Stimulated activated CD8-positive, alpha-beta memory T cell treated with anti-CD3 and anti-CD28 coated beads, Interleukin-7, amount 100 ng/mL, for 4 hours (primary cell): Measurements from ENCODE around the gene DNAJB5.
"Not testable (repeated sequence)": the region's sequence is repeated elsewhere in the genome, so short reads cannot be mapped to it uniquely, and the experiment has no call there.

ENCODE experiments used
- DNase-seq, 2 donors: peaks; one replicate each; pipeline ENCODE4 v3.0.0-alpha.2; 2020; ENCODE audit warnings: low read depth in 2 of 2

The DNAJB5 gene

DNA sequence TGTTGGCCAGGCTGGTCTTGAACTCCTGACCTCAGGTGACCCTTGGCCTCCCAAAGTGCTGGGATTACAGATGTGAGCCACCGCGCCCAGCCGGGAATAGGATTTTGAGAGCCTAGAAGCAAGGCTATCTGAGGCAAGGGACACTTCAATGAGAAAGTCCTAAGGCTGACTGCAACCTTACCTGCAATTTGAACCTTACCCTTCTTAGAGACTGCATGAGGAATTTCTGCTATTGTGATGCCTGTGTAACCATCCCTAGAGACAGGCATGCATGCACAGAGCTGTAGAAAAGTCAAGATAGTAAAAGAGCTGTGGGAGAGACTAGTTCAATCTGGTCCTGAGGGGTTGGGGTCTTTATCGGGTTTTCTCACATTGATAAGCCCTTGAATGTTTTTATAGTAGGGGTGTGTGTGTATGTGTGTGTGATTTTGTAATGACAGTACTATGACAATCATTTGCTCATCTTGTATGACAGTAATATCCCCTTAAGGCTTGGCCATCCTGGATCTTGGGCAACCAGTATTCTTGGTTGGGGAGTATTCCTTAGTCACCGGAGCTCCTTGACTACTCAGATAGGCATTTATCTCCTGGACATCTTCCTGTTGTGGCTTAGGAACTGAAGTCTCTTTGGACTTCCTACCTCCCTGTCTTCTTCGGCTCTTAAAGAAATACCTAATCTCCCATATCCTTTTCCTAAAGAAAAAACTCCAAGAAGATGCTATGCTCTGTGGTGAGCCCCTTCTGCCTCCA, 11.2 kb downstream of the DNAJB5 start:
- DNase-seq: no peak

GRCh38 chr9:35001285-35001677, 11.7 kb downstream of the DNAJB5 start:
- DNase-seq: no peak

DNA sequence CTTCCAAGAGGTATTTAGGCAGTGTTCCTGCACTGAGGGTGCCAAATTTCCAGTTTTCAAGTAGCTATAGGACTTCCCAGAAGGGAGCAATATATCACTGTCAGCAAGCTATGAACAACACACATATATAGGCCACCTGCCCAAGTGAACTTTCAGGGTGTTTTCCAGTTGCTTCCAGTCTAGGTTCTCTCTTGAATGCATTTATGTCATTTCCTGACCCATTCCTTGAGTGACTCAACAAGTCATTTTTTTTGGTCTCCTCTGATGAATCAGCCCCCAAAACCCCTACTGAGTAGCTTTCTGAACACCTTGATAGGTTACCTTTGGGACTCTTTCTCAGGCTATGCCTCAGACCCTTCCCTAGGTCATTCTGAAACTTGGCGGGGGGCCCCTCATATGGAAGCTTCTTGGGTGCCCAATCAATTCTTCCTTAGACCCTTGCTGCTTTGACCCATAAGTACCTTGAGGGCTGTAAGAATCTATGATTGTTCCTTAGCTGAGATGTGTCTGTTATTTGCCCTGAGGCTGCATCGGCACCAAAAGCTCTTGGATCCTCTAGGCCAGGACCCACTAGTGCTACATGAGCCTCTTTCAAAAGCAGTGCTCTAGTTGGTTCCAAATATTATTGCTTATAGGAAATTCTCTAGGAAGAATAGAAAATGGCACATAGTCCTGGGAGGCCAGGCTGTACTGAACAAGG, 12.4 kb downstream of the DNAJB5 start:
- DNase-seq: no peak

GRCh38 chr9:35002623-35003022, 13.1 kb downstream of the DNAJB5 start:
- no peak for DNase-seq

DNA sequence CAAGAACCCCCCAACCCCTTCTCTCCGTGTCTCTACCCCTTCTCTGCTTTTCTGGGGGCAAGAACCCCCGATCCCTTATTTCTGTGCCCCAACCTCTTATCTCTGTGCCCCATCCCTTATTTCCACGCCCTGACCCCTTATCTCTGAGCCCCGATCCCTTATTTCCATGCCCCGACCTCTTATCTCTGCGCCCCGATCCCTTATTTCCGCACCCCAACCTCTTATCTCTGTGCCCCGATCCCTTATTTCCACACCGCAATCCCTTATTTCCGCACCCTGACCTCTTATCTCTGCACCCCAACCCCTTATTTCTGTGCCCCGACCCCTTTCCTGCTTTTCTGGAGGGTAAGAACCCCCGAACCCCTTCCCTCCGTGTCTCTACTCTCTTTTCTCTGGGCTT, 14.8 kb downstream of the DNAJB5 start:
- not testable (repeated sequence) for DNase-seq

DNA sequence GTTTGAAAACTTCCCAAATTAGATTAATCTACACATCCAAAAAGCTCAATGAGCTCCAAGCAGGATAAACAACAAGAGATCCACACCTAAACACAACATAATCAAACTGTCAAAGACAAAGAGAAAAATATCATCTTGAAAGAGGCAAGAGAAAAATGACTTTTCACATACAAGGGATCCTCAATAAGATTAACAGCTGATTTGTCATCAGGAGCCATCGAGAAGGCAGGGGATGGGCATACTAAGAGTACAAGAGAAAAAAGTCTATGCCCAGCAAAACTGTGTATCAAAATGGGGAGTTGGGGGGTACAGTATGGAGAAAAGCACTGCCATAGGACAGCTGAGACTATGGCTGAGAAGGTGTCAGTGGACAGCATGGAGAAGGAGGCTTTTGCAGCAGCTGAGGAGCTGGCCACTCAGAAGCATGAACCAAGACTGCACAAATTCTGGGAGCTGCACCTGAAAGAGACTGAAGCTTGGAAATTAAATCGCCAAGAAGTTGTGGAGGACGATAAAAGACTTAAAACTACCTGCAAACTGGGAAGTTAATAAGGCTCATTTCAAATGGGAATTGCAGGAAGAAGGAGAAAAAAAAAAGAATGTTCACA, 20.9 kb downstream of the DNAJB5 start:
- no peak for DNase-seq

DNA sequence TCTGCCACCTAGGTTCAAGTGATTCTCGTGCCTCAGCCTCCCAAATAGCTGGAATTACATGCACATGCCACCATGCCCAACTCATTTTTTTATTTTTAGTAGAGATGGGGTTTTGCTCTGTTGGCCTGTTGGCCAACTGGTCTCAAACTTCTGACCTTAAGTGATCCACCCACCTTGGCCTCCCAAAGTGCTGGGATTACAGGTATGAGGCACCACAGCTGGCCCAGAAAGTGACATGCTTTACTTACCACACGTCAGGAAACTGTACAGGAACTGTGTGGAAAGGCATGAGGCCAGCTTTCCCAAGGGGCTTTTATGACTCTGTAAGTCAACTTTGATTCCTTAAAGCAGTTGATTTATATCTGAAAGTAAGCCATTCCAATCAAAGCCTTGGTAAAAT, 25.0 kb downstream of the DNAJB5 start:
- DNase-seq: no peak

DNA sequence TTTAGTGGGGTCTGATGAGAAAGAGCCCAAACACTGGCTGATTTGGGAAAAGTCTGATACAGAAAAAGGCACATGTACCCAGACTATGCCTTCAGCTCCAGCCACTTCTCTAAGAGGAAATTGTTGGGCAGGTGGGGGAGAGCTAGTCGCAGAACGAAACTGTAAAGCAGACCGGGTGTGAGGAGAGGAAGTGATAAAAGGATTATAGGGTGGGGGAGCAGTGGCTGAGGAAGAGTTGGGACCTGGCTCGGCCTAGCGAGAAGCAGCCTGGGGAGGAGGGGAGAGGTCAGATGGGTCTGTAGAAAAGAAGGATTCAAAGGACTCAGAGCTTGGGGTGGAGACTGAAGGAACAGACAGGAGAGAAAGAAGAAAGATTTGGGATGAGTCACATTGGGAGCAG, 33.9 kb downstream of the DNAJB5 start:
- not testable (repeated sequence) for DNase-seq

- no peak for DNase-seq
These were observed 37.1 kb downstream of the DNAJB5 start for GRCh38 chr9:35026671-35027070.

GRCh38 chr9:35027374-35027773, 37.8 kb downstream of the DNAJB5 start:
- DNase-seq: no peak

DNA sequence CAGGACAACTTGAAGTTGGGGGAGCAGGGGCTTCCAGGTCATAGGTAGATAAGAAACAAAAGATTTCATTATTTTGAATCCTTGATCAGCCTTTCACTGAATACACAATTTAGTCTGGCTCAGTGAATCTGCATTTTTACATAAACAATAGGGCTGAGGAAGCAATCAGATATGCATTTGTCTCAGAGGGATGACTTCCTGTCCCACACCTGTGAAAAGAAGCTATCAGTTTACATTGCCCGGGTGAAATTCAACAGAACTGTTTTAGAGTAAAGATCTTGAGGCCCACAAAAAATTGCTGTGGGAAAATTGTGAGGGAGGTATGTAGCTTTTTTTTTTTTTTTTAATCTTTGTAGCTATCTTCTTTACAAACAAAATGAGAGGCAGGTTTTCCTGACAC, 38.3 kb downstream of the DNAJB5 start:
- DNase-seq: no peak

- DNase-seq: no peak
These were observed 38.8 kb downstream of the DNAJB5 start for GRCh38 chr9:35028341-35028740.

GRCh38 chr9:35029241-35029640, 39.7 kb downstream of the DNAJB5 start:
- DNase-seq: no peak

GRCh38 chr9:35029852-35030251, 40.3 kb downstream of the DNAJB5 start:
- no peak for DNase-seq

- DNase-seq: no peak
These were observed 43.6 kb downstream of the DNAJB5 start for GRCh38 chr9:35033101-35033500.

DNA sequence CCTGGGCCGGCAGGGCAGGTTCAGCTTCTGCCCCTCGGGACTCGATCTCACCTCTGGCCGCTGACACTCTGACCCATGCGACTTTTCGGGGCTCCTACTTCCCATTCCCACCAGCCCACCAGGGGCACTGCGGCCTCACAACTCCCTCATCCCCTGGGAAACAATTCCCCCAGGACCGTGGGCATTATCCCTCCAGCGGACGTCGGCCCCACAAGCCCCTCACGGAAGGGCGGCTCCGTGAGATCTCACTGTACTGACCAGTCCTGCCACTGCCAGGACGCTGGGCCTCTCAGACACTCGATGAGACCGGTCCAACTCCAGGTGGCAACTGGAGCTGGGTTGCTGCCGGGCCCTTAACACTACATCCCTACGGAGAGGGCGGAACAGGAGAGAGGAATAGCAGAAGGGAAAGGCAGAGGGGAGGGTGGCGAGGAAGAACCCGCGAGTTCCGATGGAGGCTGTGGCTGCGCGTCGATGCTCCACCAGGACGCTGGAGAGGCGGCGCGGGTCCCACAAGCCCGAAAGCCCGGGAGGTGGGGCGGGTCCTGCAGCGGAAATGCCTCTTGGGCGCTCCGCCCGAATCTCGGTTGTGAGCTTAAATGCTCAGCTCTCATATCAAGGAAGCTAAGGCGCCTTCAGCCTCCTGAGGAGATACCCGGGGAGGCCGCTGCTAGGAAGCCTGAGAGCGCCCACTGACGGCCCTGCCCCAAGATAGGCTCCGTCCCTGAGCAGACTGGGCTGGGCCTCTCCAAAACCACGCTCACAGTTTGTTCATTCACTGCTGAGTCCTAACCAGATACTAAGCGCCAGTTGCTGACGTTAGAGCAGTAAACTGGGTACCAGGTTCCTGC, 46.5 kb downstream of the DNAJB5 start:
- DNase-seq: peak; percentile 2 to 4

GRCh38 chr9:35042081-35042604, 52.6 kb downstream of the DNAJB5 start:
- no peak for DNase-seq

GRCh38 chr9:35042891-35043545, 53.5 kb downstream of the DNAJB5 start:
- DNase-seq: no peak

GRCh38 chr9:35044071-35044470, 54.5 kb downstream of the DNAJB5 start:
- no peak for DNase-seq
